HEK293 (cell line): ENCODE results near the gene SLC10A4.
A peak's percentile ranks its signal among the peaks of the same experiment; 100 is the strongest.

Experiments used
- CTCF ChIA-PET: fragments of 350-600 bp; formaldehyde crosslinking; extraction: SDS; loops from one replicate; lab custom pipeline; 2021; ENCODE audit warnings: antibody characterized with exemption; lab: Yijun Ruan, JAX
- POLR2A ChIA-PET: fragments of 300-600 bp; formaldehyde crosslinking; extraction: SDS; loops from one replicate; lab custom pipeline; 2020; ENCODE audit warnings: antibody characterized with exemption, inconsistent platforms; lab: Yijun Ruan, JAX
- H3K27ac ChIP-seq: fragments of 200-500 bp; sonication (Bioruptor generic); 2 replicates; pipeline ENCODE4 v1.5.1; 2014; ENCODE audit warnings: low read depth, low read length, control low read depth, inconsistent platforms; ENCODE audit errors: extremely low read depth
- H3K36me3 ChIP-seq, 2 experiments: fragments of 200-500 bp in 1 of 2; sonication (Bioruptor generic) in 1 of 2; 1 replicate in 1 of 2; 2 replicates in 1 of 2; pipeline ENCODE4 v1.5.1; 2014 to 2017; ENCODE audit warnings: inconsistent platforms in 2 of 2, low read length in 2 of 2; ENCODE audit not compliant: control insufficient read depth in 2 of 2, insufficient read depth in 1 of 2
- H3K4me1 ChIP-seq: fragments of 200-500 bp; sonication (Bioruptor generic); 2 replicates; pipeline ENCODE4 v1.5.1; 2014; ENCODE audit warnings: mild to moderate bottlenecking, low read length, inconsistent platforms; ENCODE audit not compliant: control insufficient read depth, insufficient read depth
- H3K4me3 ChIP-seq: 2 replicates; pipeline ENCODE4 v1.5.1; 2011; ENCODE audit warnings: low read depth, mild to moderate bottlenecking, control low read depth, low read length, moderate library complexity
- H3K9me3 ChIP-seq: fragments of 200-500 bp; sonication (Bioruptor generic); 2 replicates; pipeline ENCODE4 v1.5.1; 2014; ENCODE audit warnings: low read depth, low read length, inconsistent platforms; ENCODE audit not compliant: control insufficient read depth, insufficient read depth
- KLF16 ChIP-seq: fragments of 450-650 bp; formaldehyde crosslinking; IDR thresholded peaks from 2 replicates; pipeline ENCODE4 v1.5.1; 2017; ENCODE audit warnings: missing biosample characterization, missing genetic modification characterization
- MYNN ChIP-seq: fragments of 450-650 bp; formaldehyde crosslinking; IDR thresholded peaks from 2 replicates; pipeline ENCODE4 v1.5.1; 2016; ENCODE audit warnings: missing biosample characterization, missing genetic modification characterization, borderline replicate concordance
- PRDM1 ChIP-seq: fragments of 450-650 bp; formaldehyde crosslinking; IDR thresholded peaks from 2 replicates; pipeline ENCODE4; 2016; ENCODE audit warnings: missing biosample characterization, missing genetic modification characterization
- SCRT2 ChIP-seq: fragments of 450-650 bp; formaldehyde crosslinking; IDR thresholded peaks from 2 replicates; pipeline ENCODE4 v1.5.1; 2016; ENCODE audit warnings: missing biosample characterization, missing genetic modification characterization
- ZNF121 ChIP-seq: fragments of 450-650 bp; formaldehyde crosslinking; IDR thresholded peaks from 2 replicates; pipeline ENCODE4 v1.5.1; 2016; ENCODE audit warnings: missing biosample characterization, missing genetic modification characterization
- ZNF335 ChIP-seq: fragments of 450-650 bp; formaldehyde crosslinking; conservative IDR thresholded peaks from 2 replicates; pipeline ENCODE4 v1.5.1; 2016; ENCODE audit warnings: missing biosample characterization, missing genetic modification characterization
- ZNF341 ChIP-seq: fragments of 450-650 bp; formaldehyde crosslinking; IDR thresholded peaks from 2 replicates; pipeline ENCODE4; 2016; ENCODE audit warnings: low read depth, missing biosample characterization, missing genetic modification characterization
- ZNF350 ChIP-seq: fragments of 450-650 bp; formaldehyde crosslinking; IDR thresholded peaks from 2 replicates; pipeline ENCODE4 v1.5.0; 2017; ENCODE audit warnings: missing biosample characterization, mild to moderate bottlenecking, missing genetic modification characterization
- ZNF391 ChIP-seq: fragments of 450-650 bp; formaldehyde crosslinking; IDR thresholded peaks from 2 replicates; pipeline ENCODE4 v1.5.1; 2016; ENCODE audit warnings: low read depth, missing biosample characterization, missing genetic modification characterization, borderline replicate concordance
- ZNF404 ChIP-seq: fragments of 450-650 bp; formaldehyde crosslinking; IDR thresholded peaks from 2 replicates; pipeline ENCODE4 v1.5.1; 2017; ENCODE audit warnings: missing biosample characterization, missing genetic modification characterization
- ZNF426 ChIP-seq: fragments of 450-650 bp; formaldehyde crosslinking; IDR thresholded peaks from 2 replicates; pipeline ENCODE4 v1.5.1; 2017; ENCODE audit warnings: missing biosample characterization, missing genetic modification characterization, mild to moderate bottlenecking, inconsistent platforms, moderate library complexity
- ZNF555 ChIP-seq: fragments of 450-650 bp; formaldehyde crosslinking; conservative IDR thresholded peaks from 2 replicates; pipeline ENCODE4 v1.5.1; 2017; ENCODE audit warnings: missing biosample characterization, mild to moderate bottlenecking, missing genetic modification characterization, inconsistent platforms
- ZNF558 ChIP-seq: fragments of 450-650 bp; formaldehyde crosslinking; IDR thresholded peaks from 2 replicates; pipeline ENCODE4 v1.5.1; 2016; ENCODE audit warnings: missing biosample characterization, missing genetic modification characterization
- ZNF560 ChIP-seq: fragments of 450-650 bp; formaldehyde crosslinking; IDR thresholded peaks from 2 replicates; pipeline ENCODE4 v1.5.1; 2017; ENCODE audit warnings: missing biosample characterization, missing genetic modification characterization, borderline replicate concordance
- ZNF571 ChIP-seq: fragments of 450-650 bp; formaldehyde crosslinking; IDR thresholded peaks from 2 replicates; pipeline ENCODE4 v1.5.0; 2017; ENCODE audit warnings: missing biosample characterization, missing genetic modification characterization
- ZNF76 ChIP-seq: fragments of 450-650 bp; formaldehyde crosslinking; IDR thresholded peaks from 2 replicates; pipeline ENCODE4; 2016; ENCODE audit warnings: low read depth, missing biosample characterization, missing genetic modification characterization, borderline replicate concordance
- ZNF768 ChIP-seq: fragments of 450-650 bp; formaldehyde crosslinking; IDR thresholded peaks from 2 replicates; pipeline ENCODE4 v1.5.1; 2018; ENCODE audit warnings: missing biosample characterization, mild to moderate bottlenecking, missing genetic modification characterization
- ZSCAN16 ChIP-seq: fragments of 450-650 bp; formaldehyde crosslinking; IDR thresholded peaks from 2 replicates; pipeline ENCODE4 v1.5.1; 2016; ENCODE audit warnings: missing biosample characterization, missing genetic modification characterization
- ZXDB ChIP-seq: fragments of 450-650 bp; formaldehyde crosslinking; IDR thresholded peaks from 2 replicates; pipeline ENCODE4 v1.5.1; 2016; ENCODE audit warnings: missing biosample characterization, missing genetic modification characterization
- TF ChIP-seq, protein P1 (sequence below): fragments of 450-650 bp; formaldehyde crosslinking; IDR thresholded peaks from 2 replicates; pipeline ENCODE4 v1.5.1; 2017; ENCODE audit warnings: missing biosample characterization, missing genetic modification characterization
- TF ChIP-seq, protein P2 (sequence below): fragments of 450-650 bp; formaldehyde crosslinking; IDR thresholded peaks from 2 replicates; pipeline ENCODE4 v1.5.0; 2017; ENCODE audit warnings: missing biosample characterization, missing genetic modification characterization, borderline replicate concordance
- TF ChIP-seq, protein P3 (sequence below): fragments of 450-650 bp; formaldehyde crosslinking; IDR thresholded peaks from 2 replicates; pipeline ENCODE4; 2016; ENCODE audit warnings: missing biosample characterization, missing genetic modification characterization
- TF ChIP-seq, protein P4 (sequence below): fragments of 450-650 bp; formaldehyde crosslinking; IDR thresholded peaks from 2 replicates; pipeline ENCODE4 v1.5.1; 2016; ENCODE audit warnings: missing biosample characterization, missing genetic modification characterization
- TF ChIP-seq, protein P5 (sequence below): fragments of 450-650 bp; formaldehyde crosslinking; IDR thresholded peaks from 2 replicates; pipeline ENCODE4 v1.5.1; 2016; ENCODE audit warnings: missing biosample characterization, missing genetic modification characterization

The SLC10A4 gene

DNA sequence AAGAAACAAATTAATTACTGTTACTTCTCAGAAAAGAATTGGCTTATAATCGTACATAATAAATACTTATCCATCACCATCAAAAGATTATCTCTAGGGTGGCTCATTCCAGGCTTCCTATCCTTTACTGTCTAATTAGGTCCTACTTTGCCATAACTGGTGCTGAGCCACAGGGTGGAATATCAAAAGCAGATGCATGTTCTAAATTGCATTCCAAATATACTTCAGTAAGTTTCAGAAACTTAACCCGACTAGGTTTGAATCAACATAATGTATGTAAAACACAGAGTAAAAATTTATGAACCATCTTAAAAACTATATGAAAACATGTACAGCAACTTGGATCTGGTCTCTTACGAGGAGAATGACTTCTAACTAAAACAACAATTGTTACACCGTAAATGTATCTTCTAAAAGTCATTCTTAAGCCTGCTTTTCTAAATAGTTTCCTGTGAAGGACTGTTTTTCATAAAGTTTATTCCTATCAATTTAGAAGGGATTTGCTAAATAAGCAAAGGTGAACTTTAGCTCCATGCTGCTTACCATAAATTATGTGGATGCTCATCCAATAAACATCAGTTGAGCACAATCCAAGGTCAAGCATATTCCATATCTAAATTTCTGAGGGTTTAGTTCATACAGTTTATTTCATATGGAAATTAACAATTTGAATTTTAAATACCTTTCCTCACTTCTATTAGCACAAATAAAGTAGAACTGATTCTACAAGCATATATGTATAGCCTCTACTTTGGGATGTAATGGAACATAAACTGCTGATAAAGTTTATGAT lies 20.3 kb downstream of the SLC10A4 start:
- ChIA-PET CTCF (no interaction called here), POLR2A (no interaction called here)
- TF ChIP-seq, protein P1, sequence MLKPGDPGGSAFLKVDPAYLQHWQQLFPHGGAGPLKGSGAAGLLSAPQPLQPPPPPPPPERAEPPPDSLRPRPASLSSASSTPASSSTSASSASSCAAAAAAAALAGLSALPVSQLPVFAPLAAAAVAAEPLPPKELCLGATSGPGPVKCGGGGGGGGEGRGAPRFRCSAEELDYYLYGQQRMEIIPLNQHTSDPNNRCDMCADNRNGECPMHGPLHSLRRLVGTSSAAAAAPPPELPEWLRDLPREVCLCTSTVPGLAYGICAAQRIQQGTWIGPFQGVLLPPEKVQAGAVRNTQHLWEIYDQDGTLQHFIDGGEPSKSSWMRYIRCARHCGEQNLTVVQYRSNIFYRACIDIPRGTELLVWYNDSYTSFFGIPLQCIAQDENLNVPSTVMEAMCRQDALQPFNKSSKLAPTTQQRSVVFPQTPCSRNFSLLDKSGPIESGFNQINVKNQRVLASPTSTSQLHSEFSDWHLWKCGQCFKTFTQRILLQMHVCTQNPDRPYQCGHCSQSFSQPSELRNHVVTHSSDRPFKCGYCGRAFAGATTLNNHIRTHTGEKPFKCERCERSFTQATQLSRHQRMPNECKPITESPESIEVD, result peak; percentile 25; the same call in 1 of the 2 replicates
- no peak for TF ChIP-seq ZXDB (tag by site-specific recombination)
- no peak overlapping the region for H3K27ac ChIP-seq
- no peak overlapping the region for H3K4me3 ChIP-seq
- peaks cover 8 to 24% of the 10 kb centered on the region in 2 experiments for H3K36me3 ChIP-seq
- H3K9me3 ChIP-seq, result no peaks in the 10 kb centered on the region
- no peaks in the 10 kb centered on the region for H3K4me1 ChIP-seq

DNA sequence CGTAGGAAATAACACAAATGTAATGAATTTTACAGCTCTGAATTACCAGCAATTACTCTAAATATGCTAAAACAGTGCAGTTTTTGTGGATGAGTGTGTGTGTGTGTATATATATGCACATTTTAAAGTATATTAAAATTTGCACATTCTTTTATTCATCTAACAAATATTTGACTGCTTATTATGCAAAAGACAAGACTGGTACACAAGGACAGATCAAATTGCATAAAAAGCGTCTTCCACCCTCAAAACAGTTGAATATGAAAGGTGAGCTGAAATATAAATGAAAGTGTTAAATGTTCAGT lies 20.8 kb downstream of the SLC10A4 start:
- Histone ChIP-seq H3K9me3 (no peaks in the 10 kb centered on the region), H3K4me3 (no peak overlapping the region), H3K27ac (no peak overlapping the region), H3K4me1 (no peaks in the 10 kb centered on the region), H3K36me3 (peaks cover 8 to 25% of the 10 kb centered on the region in 2 experiments)
- ChIA-PET POLR2A (no interaction called here), CTCF (no interaction called here)
- TF ChIP-seq ZNF391 (tag by site-specific recombination) (no peak), ZNF555 (tag by site-specific recombination) (no peak), ZNF768 (tag by site-specific recombination) (no peak), ZNF121 (no peak), ZNF558 (no peak), SCRT2 (tag by site-specific recombination) (no peak), ZNF404 (tag by site-specific recombination) (no peak), ZNF341 (no peak), MYNN (tag by site-specific recombination) (no peak)
- TF ChIP-seq, protein P2, sequence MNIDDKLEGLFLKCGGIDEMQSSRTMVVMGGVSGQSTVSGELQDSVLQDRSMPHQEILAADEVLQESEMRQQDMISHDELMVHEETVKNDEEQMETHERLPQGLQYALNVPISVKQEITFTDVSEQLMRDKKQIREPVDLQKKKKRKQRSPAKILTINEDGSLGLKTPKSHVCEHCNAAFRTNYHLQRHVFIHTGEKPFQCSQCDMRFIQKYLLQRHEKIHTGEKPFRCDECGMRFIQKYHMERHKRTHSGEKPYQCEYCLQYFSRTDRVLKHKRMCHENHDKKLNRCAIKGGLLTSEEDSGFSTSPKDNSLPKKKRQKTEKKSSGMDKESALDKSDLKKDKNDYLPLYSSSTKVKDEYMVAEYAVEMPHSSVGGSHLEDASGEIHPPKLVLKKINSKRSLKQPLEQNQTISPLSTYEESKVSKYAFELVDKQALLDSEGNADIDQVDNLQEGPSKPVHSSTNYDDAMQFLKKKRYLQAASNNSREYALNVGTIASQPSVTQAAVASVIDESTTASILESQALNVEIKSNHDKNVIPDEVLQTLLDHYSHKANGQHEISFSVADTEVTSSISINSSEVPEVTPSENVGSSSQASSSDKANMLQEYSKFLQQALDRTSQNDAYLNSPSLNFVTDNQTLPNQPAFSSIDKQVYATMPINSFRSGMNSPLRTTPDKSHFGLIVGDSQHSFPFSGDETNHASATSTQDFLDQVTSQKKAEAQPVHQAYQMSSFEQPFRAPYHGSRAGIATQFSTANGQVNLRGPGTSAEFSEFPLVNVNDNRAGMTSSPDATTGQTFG (tag by site-specific recombination), result no peak
- TF ChIP-seq, protein P3, sequence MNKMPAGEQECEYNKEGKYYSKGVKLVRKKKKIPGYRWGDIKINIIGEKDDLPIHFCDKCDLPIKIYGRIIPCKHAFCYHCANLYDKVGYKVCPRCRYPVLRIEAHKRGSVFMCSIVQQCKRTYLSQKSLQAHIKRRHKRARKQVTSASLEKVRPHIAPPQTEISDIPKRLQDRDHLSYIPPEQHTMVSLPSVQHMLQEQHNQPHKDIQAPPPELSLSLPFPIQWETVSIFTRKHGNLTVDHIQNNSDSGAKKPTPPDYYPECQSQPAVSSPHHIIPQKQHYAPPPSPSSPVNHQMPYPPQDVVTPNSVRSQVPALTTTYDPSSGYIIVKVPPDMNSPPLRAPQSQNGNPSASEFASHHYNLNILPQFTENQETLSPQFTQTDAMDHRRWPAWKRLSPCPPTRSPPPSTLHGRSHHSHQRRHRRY (tag by site-specific recombination), result no peak
- TF ChIP-seq, protein P4, sequence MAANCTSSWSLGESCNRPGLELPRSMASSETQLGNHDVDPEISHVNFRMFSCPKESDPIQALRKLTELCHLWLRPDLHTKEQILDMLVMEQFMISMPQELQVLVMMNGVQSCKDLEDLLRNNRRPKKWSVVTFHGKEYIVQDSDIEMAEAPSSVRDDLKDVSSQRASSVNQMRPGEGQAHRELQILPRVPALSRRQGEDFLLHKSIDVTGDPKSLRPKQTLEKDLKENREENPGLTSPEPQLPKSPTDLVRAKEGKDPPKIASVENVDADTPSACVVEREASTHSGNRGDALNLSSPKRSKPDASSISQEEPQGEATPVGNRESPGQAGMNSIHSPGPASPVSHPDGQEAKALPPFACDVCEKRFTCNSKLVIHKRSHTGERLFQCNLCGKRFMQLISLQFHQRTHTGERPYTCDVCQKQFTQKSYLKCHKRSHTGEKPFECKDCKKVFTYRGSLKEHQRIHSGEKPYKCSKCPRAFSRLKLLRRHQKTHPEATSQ (tag by site-specific recombination), result no peak

DNA sequence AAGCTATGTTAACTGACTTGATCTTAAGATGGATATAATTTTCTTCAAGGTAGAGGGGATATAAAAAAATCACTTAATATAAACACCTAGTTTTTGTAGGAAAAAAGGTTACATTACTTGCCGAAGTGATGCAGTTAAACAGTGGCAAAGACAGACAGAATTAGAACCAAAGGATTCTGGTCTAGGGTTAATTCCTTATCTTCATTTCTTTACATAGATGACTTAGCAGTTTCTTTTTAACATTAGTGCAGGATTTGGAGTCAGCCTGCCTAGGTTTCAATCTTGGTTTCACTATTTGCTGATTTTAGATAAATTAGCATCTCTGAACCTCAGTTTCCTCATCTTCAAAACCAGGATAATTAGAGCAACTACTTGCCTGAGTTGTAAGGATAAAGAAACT lies 21.2 kb downstream of the SLC10A4 start:
- peaks cover 5 to 25% of the 10 kb centered on the region in 2 experiments for H3K36me3 ChIP-seq
- ChIA-PET POLR2A (no interaction called here), CTCF (no interaction called here)
- TF ChIP-seq ZNF426 (tag by site-specific recombination), result no peak
- no peak for TF ChIP-seq ZNF571 (tag by site-specific recombination)
- no peak for TF ChIP-seq ZNF76 (tag by site-specific recombination)
- no peak for TF ChIP-seq KLF16 (tag by site-specific recombination)
- no peak for TF ChIP-seq ZSCAN16 (tag by site-specific recombination)
- TF ChIP-seq ZNF560 (tag by site-specific recombination), result no peak
- TF ChIP-seq ZNF335 (tag by site-specific recombination), result no peak
- no peak for TF ChIP-seq ZNF350 (tag by site-specific recombination)
- TF ChIP-seq PRDM1 (tag by site-specific recombination), result no peak
- TF ChIP-seq, protein P5, sequence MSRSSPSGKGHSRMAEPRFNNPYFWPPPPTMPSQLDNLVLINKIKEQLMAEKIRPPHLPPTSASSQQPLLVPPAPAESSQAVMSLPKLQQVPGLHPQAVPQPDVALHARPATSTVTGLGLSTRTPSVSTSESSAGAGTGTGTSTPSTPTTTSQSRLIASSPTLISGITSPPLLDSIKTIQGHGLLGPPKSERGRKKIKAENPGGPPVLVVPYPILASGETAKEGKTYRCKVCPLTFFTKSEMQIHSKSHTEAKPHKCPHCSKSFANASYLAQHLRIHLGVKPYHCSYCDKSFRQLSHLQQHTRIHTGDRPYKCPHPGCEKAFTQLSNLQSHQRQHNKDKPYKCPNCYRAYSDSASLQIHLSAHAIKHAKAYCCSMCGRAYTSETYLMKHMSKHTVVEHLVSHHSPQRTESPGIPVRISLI (tag by site-specific recombination), result no peak

More for the DNA sequence above, 21.2 kb downstream of the SLC10A4 start:
- Histone ChIP-seq H3K4me1 (no peaks in the 10 kb centered on the region), H3K9me3 (no peaks in the 10 kb centered on the region), H3K4me3 (no peak overlapping the region), H3K27ac (no peak overlapping the region)
